GM12891 (cell line): ENCODE data around the gene TPX2.

Experiments
- DNase-seq: peaks from one replicate; pipeline ENCODE4 v3.0.0; 2011; ENCODE audit warnings: low spot score; ENCODE audit not compliant: insufficient read length
- FAIRE-seq: peaks from 2 replicates; lab custom pipeline; 2011; peaks lifted over from hg19 to GRCh38; lab: Jason Lieb, UNC
- PAX5 ChIP-seq: IDR thresholded peaks from 2 replicates; pipeline ENCODE4 v1.6.1; 2011; ENCODE audit warnings: low read length, moderate library complexity, mild to moderate bottlenecking; ENCODE audit not compliant: insufficient read depth, severe bottlenecking
- POLR2A ChIP-seq: IDR thresholded peaks from 2 replicates; pipeline ENCODE4 v1.6.1; 2011; ENCODE audit warnings: low read depth, low read length, control low read depth
- POLR2AphosphoS5 ChIP-seq: IDR thresholded peaks from 2 replicates; pipeline ENCODE4 v1.6.1; 2011; ENCODE audit warnings: low read depth, low read length, control low read depth
- POU2F2 ChIP-seq: IDR thresholded peaks from 2 replicates; pipeline ENCODE4 v1.6.1; 2011; ENCODE audit warnings: low read depth, mild to moderate bottlenecking, control low read depth, low read length, moderate library complexity
- SPI1 ChIP-seq: IDR thresholded peaks from 2 replicates; pipeline ENCODE4 v1.6.1; 2011; ENCODE audit warnings: low read depth, low read length, control low read depth
- TAF1 ChIP-seq: IDR thresholded peaks from 2 replicates; pipeline ENCODE4 v1.6.1; 2011; ENCODE audit warnings: low read depth, low read length, control low read depth

The TPX2 gene

GRCh38 chr20:31698243-31698802 is 40.8 kb upstream of the TPX2 start:
- TF ChIP-seq PAX5, result no peak
- DNase-seq (no peak), FAIRE-seq (no peak)

GRCh38 chr20:31698803-31699718 is 40.0 kb upstream of the TPX2 start:
- TF ChIP-seq POU2F2 (no peak), SPI1 (peak; percentile 75)
- FAIRE-seq, result peak; percentile 68
- DNase-seq, result no peak

DNA sequence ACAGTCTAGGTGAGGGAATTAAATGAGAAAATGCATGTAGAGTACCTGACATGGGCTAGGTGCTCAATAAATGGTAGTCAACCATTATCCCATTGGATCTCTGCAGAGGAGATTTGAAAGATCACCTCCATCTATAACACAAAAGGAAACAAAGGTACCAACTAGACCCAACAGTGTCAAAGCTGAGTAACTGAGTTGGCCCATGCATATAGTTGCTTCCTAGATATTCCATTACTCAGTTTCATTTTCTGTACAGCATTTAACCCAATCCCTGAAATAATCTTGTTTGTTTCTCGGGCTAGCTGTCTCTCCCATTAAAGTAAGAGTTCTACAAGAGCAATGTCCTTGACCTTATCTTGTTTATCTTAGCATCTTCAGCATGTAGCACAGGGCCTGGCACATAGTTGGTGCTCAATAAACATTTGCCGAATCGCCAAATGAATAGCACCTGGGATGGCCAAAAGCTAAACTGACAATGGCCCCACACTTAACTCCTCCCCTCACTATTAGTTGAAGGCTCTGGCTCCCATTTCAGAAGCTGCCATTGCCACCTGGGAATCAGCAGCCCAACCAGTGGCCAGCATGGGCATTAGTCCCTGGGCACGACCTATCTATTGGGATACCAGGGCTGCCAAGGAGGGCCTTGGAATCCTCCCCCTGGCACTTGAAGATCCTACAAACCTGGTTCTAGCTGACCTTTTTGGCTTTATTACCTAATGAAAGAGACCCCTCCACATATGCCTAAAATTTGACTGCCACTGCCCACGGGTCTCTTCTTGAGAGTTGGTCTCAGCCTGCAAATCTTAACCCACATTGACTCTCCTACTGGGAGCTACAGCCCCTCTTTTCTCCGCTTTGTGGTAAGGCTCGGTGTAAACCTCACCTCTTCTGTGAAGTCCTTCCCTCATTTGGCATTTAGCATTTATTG is 39.0 kb upstream of the TPX2 start:
- DNase-seq (no peak), FAIRE-seq (no peak)
- TF ChIP-seq POU2F2 (no peak), TAF1 (no peak), POLR2AphosphoS5 (no peak), POLR2A (no peak), SPI1 (no peak), PAX5 (no peak)

GRCh38 chr20:31700747-31701146 is 38.3 kb upstream of the TPX2 start:
- FAIRE-seq (no peak), DNase-seq (no peak)
- TF ChIP-seq POLR2A, result no peak
- no peak for TF ChIP-seq SPI1
- TF ChIP-seq POLR2AphosphoS5, result no peak
- TF ChIP-seq TAF1, result no peak
- TF ChIP-seq POU2F2, result no peak
- TF ChIP-seq PAX5, result no peak

DNA sequence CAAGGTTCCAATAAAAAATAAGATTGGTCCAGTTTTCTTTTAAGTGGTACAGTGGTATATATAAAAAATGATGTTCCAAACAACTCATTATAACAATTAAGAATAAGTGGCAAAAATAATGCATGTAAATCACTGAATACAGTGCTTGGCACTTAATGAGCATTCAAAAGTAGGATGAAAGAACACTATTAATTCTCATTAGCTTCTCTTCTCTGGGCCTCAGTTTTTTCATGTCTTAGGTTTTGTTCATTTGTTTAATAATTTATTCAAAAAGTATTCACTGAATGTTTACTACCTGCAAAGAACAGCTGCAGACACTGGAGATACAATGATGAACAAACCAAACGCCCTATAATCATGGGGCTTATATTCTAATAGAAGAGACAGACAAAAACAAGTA is 37.5 kb upstream of the TPX2 start:
- DNase-seq (no peak), FAIRE-seq (no peak)
- no peak for TF ChIP-seq POLR2AphosphoS5
- no peak for TF ChIP-seq PAX5
- no peak for TF ChIP-seq POLR2A
- no peak for TF ChIP-seq POU2F2
- no peak for TF ChIP-seq TAF1
- TF ChIP-seq SPI1, result no peak

- DNase-seq (no peak), FAIRE-seq (no peak)
- TF ChIP-seq POLR2A (no peak), TAF1 (no peak), POU2F2 (no peak), SPI1 (no peak), PAX5 (no peak), POLR2AphosphoS5 (no peak)
Observed at GRCh38 chr20:31704225-31705119, 34.6 kb upstream of the TPX2 start.

- no peak for FAIRE-seq
- TF ChIP-seq POU2F2 (no peak), PAX5 (no peak), POLR2AphosphoS5 (no peak), TAF1 (no peak), SPI1 (no peak), POLR2A (no peak)
- DNase-seq, result no peak
Observed at GRCh38 chr20:31705191-31705590, 33.9 kb upstream of the TPX2 start.

GRCh38 chr20:31705598-31706597 is 33.2 kb upstream of the TPX2 start:
- FAIRE-seq (peak; percentile 5), DNase-seq (no peak)
- TF ChIP-seq TAF1, result no peak
- no peak for TF ChIP-seq PAX5
- TF ChIP-seq SPI1, result peak; percentile 39; the same call in 1 of the 2 replicates
- no peak for TF ChIP-seq POU2F2
- no peak for TF ChIP-seq POLR2A
- TF ChIP-seq POLR2AphosphoS5, result no peak
